BE2C (cell line): ENCODE measurements around the gene XRCC5.

Experiments
- DNase-seq: peaks from one replicate; pipeline ENCODE4 v3.0.0-alpha.2; 2020
- H3K27me3 ChIP-seq: fragments of 250-450 bp; sonication (Bioruptor Pico); 2 replicates; pipeline ENCODE4 v1.5.1; 2020; ENCODE audit warnings: mild to moderate bottlenecking
- H3K36me3 ChIP-seq: fragments of 250-450 bp; sonication (Bioruptor Pico); 2 replicates; pipeline ENCODE4 v1.5.1; 2020; ENCODE audit warnings: mild to moderate bottlenecking
- H3K4me1 ChIP-seq: fragments of 250-450 bp; sonication (Bioruptor Pico); 2 replicates; pipeline ENCODE4 v1.5.1; 2020
- H3K4me3 ChIP-seq: 2 replicates; pipeline ENCODE4 v1.5.1; 2011; ENCODE audit warnings: low read depth, low read length
- H3K9me3 ChIP-seq: fragments of 250-450 bp; sonication (Bioruptor Pico); 2 replicates; pipeline ENCODE4 v1.5.1; 2020
- CTCF ChIP-seq: IDR thresholded peaks from 2 replicates; pipeline ENCODE4 v1.5.1; 2012; ENCODE audit warnings: mild to moderate bottlenecking, low read depth, low read length

XRCC5 gene

GRCh38 chr2:216221811-216222210 is 112.7 kb downstream of the XRCC5 start:
- no peak for DNase-seq
- Histone ChIP-seq H3K4me1 (peaks cover 31% of the 10 kb centered on the region), H3K4me3 (no peak overlapping the region), H3K27me3 (no peaks in the 10 kb centered on the region), H3K36me3 (no peaks in the 10 kb centered on the region), H3K9me3 (no peaks in the 10 kb centered on the region)
- no peak for TF ChIP-seq CTCF

GRCh38 chr2:216222650-216223352 is 113.7 kb downstream of the XRCC5 start:
- Histone ChIP-seq H3K4me1 (peaks cover 24% of the 10 kb centered on the region), H3K27me3 (no peaks in the 10 kb centered on the region), H3K4me3 (no peak overlapping the region), H3K9me3 (no peaks in the 10 kb centered on the region), H3K36me3 (no peaks in the 10 kb centered on the region)
- peak; percentile 60 for TF ChIP-seq CTCF
- DNase-seq: no peak

- no peak for TF ChIP-seq CTCF
- Histone ChIP-seq H3K36me3 (no peaks in the 10 kb centered on the region), H3K27me3 (no peaks in the 10 kb centered on the region), H3K9me3 (no peaks in the 10 kb centered on the region), H3K4me1 (peaks cover 10% of the 10 kb centered on the region), H3K4me3 (no peak overlapping the region)
- DNase-seq: no peak
Measured at GRCh38 chr2:216224388-216224787, 115.2 kb downstream of the XRCC5 start.

- Histone ChIP-seq H3K9me3 (no peaks in the 10 kb centered on the region), H3K4me3 (no peak overlapping the region), H3K4me1 (no peaks in the 10 kb centered on the region), H3K27me3 (no peaks in the 10 kb centered on the region), H3K36me3 (no peaks in the 10 kb centered on the region)
- no peak for DNase-seq
- TF ChIP-seq CTCF: no peak
Measured at GRCh38 chr2:216229277-216229914, 120.2 kb downstream of the XRCC5 start.

- Histone ChIP-seq H3K4me3 (no peak overlapping the region), H3K36me3 (no peaks in the 10 kb centered on the region), H3K9me3 (no peaks in the 10 kb centered on the region), H3K4me1 (no peaks in the 10 kb centered on the region), H3K27me3 (no peaks in the 10 kb centered on the region)
- TF ChIP-seq CTCF: no peak
- no peak for DNase-seq
Measured at GRCh38 chr2:216231867-216232266, 122.7 kb downstream of the XRCC5 start.

GRCh38 chr2:216232721-216233120 is 123.6 kb downstream of the XRCC5 start:
- Histone ChIP-seq H3K27me3 (no peaks in the 10 kb centered on the region), H3K4me3 (no peak overlapping the region), H3K36me3 (no peaks in the 10 kb centered on the region), H3K9me3 (no peaks in the 10 kb centered on the region), H3K4me1 (no peaks in the 10 kb centered on the region)
- DNase-seq: no peak
- no peak for TF ChIP-seq CTCF
